Nephron (organoid): ENCODE data around the gene MEI1.

Source experiments
- H3K27ac Mint-ChIP-seq, 3 experiments: 2 replicates each; pipeline ENCODE4 v1.8.0; 2020; ENCODE audit warnings: mixed read lengths in 3 of 3, mild to moderate bottlenecking in 2 of 3, moderate library complexity in 1 of 3
- H3K27me3 Mint-ChIP-seq: 2 replicates; pipeline ENCODE4 v1.8.0; 2021; ENCODE audit warnings: low read depth, mild to moderate bottlenecking, moderate library complexity, mixed read lengths
- H3K36me3 Mint-ChIP-seq: 2 replicates; pipeline ENCODE4 v1.8.0; 2020; ENCODE audit warnings: low read depth, mixed read lengths
- H3K4me1 Mint-ChIP-seq: 2 replicates; pipeline ENCODE4 v1.8.0; 2020; ENCODE audit warnings: mixed read lengths
- H3K4me3 Mint-ChIP-seq, 3 experiments: 2 replicates each; pipeline ENCODE4 v1.8.0; 2020; ENCODE audit warnings: mild to moderate bottlenecking in 3 of 3, mixed read lengths in 3 of 3, moderate library complexity in 2 of 3
- H3K9me3 Mint-ChIP-seq: 2 replicates; pipeline ENCODE4 v1.8.0; 2020; ENCODE audit warnings: mixed read lengths
- CTCF ChIP-seq, 3 experiments: fragments of 200-600 bp; sonication (generic); IDR thresholded peaks; one replicate each; pipeline ENCODE4 v1.5.0; 2021; ENCODE audit warnings: antibody characterized with exemption in 3 of 3; ENCODE audit not compliant: unreplicated experiment in 3 of 3

MEI1 gene

DNA sequence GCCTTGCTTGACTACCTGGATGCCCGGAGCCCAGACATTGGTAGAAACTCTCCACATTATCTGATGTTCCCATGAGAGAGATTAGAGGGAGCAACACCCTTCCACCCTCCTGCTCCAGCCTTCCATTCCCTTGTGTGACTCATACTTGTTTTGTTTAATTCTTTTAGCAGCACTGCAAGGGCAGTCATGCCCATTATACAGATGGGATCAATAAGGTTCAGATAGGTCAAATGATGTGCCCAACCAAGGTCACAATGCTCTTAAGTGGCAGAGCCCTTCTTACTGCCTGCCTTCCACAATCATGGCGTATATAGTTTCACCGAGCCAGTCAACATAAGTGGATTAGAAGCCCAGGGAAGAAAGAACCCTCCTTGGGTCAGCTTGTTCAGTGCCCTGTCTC lies 94.6 kb downstream of the MEI1 start:
- no peaks in the 10 kb centered on the region for H3K4me1 Mint-ChIP-seq
- TF ChIP-seq CTCF (IDR thresholded peaks at IDR 0.05; ENCODE audit: unreplicated experiment in 3 of 3): no peak

GRCh38 chr22:41798736-41799135 lies 99.4 kb downstream of the MEI1 start:
- Mint-ChIP-seq H3K36me3 (no peaks in the 10 kb centered on the region), H3K4me1 (peaks cover 20% of the 10 kb centered on the region), H3K4me3 (peak overlapping the region; percentile 68 to 98 (median 85)), H3K9me3 (no peaks in the 10 kb centered on the region), H3K27me3 (peaks cover 3% of the 10 kb centered on the region), H3K27ac (peak overlapping the region in 2 of 3 experiments; percentile 95 to 96)
- TF ChIP-seq CTCF (IDR thresholded peaks at IDR 0.05; ENCODE audit: unreplicated experiment in 3 of 3): no peak

More for the DNA sequence above, 94.6 kb downstream of the MEI1 start:
- peaks cover 3% of the 10 kb centered on the region for H3K27me3 Mint-ChIP-seq
- no peak overlapping the region for H3K4me3 Mint-ChIP-seq
- peaks cover 4% of the 10 kb centered on the region for H3K9me3 Mint-ChIP-seq
- no peaks in the 10 kb centered on the region for H3K36me3 Mint-ChIP-seq
- no peak overlapping the region for H3K27ac Mint-ChIP-seq

DNA sequence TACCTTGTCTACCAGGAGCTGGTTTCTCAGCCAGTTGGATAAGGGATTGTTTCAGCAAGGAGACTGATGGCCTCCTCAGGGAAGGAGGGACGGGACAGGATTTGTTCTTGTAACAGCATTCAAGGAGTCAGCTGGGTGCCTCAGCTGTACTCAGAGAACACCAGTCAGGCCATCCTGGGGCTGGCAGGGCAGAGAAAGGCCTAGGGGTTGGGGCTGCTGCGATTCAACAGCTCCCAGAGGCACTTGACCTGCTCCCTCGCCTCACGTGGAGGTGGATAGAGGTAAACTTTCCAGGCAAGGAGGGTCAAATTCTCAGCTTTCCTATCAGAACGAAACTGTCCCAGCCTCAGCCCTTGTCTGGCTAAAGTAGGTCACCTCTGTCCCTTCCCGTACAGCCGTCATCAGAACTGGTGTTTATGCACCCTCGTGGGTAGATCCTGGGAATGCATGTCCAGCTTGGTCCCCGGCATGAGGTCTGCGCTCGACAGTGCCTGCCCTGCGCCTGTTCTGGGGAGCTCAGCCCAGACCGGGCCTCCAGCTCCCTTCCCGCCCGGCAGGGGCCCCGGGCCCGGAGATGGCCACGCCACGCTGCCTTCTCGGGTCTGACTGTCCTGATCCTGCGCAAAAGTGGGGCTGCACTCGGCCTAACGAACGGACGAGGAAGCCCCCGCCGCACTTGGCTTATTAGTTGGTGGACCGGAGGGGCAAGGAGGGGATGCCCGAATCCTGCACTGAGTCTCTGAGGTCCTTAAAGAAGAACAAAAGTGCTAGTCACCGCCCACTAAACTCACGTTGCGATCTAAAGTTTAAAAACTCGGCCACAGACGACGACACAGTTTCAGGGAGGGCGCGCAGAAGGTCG lies 100.4 kb downstream of the MEI1 start:
- H3K27ac Mint-ChIP-seq: peak overlapping the region; percentile 95 to 99 (median 96)
- no peaks in the 10 kb centered on the region for H3K9me3 Mint-ChIP-seq
- peaks cover 27% of the 10 kb centered on the region for H3K4me1 Mint-ChIP-seq
- H3K4me3 Mint-ChIP-seq: peak overlapping the region; percentile 85 to 98 (median 98)
- no peak for TF ChIP-seq CTCF (IDR thresholded peaks at IDR 0.05; ENCODE audit: unreplicated experiment in 3 of 3)
- no peaks in the 10 kb centered on the region for H3K36me3 Mint-ChIP-seq
- H3K27me3 Mint-ChIP-seq: peaks cover 3% of the 10 kb centered on the region

- Mint-ChIP-seq H3K36me3 (no peaks in the 10 kb centered on the region), H3K27ac (peak within 1 kb of the TSS; percentile 95 to 99 (median 96)), H3K4me1 (peaks cover 27% of the 10 kb centered on the region), H3K4me3 (peak within 1 kb of the TSS; percentile 85 to 98 (median 98)), H3K27me3 (peaks cover 3% of the 10 kb centered on the region), H3K9me3 (no peaks in the 10 kb centered on the region)
- no peak for TF ChIP-seq CTCF (IDR thresholded peaks at IDR 0.05; ENCODE audit: unreplicated experiment in 3 of 3)
Observed at GRCh38 chr22:41800348-41801146, 101.2 kb downstream of the MEI1 start, which contains the start of gene CCDC134. Gene CCDC134, plus strand, starts transcription at chr22:41800679. Its CDS starts 8,212 bp downstream, at chr22:41808891.

DNA sequence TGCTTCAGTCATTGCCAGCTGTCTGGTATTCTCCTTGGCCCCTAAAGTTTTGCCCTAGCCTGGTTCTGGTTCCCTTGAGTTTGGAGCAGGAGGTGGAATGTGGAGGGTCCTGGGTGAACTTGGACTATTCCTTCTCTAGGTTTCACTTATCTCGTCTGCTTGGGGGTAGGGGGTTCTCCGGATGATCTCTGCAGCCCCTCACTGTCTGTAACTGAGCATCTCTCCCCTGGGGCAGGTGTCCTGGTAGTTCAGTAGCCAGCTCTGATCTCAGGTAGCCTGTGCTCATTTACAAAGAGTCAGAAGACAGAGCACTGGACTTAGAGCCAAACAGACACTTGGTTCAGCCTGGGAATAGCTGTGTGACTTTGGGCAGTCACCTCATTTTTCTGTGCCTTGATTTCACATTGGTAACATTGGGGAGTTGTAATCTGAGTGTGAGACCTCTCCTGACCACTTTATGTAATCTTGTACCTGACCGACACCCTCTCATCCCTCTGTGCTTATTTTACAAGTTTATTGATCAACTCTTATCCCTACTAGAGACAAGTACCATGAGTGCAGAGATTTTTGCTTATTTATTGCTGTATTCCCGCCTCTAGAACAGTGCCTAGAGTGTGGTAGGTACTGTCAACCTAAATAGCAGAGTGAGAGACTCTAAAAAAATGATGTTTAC lies 102.0 kb downstream of the MEI1 start:
- TF ChIP-seq CTCF (IDR thresholded peaks at IDR 0.05; ENCODE audit: unreplicated experiment in 3 of 3): no peak
- H3K36me3 Mint-ChIP-seq: no peaks in the 10 kb centered on the region
- no peaks in the 10 kb centered on the region for H3K9me3 Mint-ChIP-seq
- H3K27ac Mint-ChIP-seq: peak overlapping the region; percentile 95 to 99 (median 96)
- H3K27me3 Mint-ChIP-seq: peaks cover 3% of the 10 kb centered on the region
- H3K4me1 Mint-ChIP-seq: peaks cover 27% of the 10 kb centered on the region
- peak overlapping the region; percentile 85 to 98 (median 98) for H3K4me3 Mint-ChIP-seq
